ENCODE data around the gene LRP5.

DNA sequence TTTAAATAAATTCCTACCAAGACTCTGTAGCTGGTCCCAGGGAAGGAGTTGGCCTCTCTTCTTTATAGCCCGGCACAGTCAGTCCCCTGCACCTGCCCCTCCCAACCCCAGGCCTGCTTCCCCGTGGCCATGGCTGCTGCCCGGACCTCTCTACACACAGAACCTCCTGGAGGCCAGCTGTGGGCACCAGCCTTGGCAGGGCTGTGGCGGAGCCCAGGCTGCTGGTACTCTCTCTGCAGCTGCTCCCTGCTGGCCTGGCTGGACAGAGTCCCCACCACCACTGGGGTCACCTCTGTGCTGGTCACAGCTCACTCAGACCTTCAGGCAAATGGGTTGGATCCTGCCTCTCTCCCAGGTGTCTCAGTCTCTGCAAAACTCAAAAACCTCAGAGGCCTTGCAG, 69.3 kb downstream of the LRP5 start:
- TF ChIP-seq, protein P1, sequence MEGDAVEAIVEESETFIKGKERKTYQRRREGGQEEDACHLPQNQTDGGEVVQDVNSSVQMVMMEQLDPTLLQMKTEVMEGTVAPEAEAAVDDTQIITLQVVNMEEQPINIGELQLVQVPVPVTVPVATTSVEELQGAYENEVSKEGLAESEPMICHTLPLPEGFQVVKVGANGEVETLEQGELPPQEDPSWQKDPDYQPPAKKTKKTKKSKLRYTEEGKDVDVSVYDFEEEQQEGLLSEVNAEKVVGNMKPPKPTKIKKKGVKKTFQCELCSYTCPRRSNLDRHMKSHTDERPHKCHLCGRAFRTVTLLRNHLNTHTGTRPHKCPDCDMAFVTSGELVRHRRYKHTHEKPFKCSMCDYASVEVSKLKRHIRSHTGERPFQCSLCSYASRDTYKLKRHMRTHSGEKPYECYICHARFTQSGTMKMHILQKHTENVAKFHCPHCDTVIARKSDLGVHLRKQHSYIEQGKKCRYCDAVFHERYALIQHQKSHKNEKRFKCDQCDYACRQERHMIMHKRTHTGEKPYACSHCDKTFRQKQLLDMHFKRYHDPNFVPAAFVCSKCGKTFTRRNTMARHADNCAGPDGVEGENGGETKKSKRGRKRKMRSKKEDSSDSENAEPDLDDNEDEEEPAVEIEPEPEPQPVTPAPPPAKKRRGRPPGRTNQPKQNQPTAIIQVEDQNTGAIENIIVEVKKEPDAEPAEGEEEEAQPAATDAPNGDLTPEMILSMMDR (conservative IDR thresholded peaks at IDR 0.05), result no peak
- TF ChIP-seq EZH2 (IDR thresholded peaks at IDR 0.05; ENCODE audit: low read depth), result no peak
